ENCODE results near the gene MZT2B.
"Not testable (repeated sequence)": the region's sequence is repeated elsewhere in the genome, so short reads cannot be mapped to it uniquely, and the experiment has no call there.

MZT2B gene

GRCh38 chr2:130152816-130153595, 29.1 kb upstream of the MZT2B start:
- TF ChIP-seq CTCF (IDR thresholded peaks at IDR 0.05), result no peak
- no peaks in the 10 kb centered on the region for H3K27me3 ChIP-seq
- no peak overlapping the region for H3K4me3 ChIP-seq
- H3K9me3 ChIP-seq, result no peaks in the 10 kb centered on the region
- no peaks in the 10 kb centered on the region for H3K4me1 ChIP-seq
- H3K27ac ChIP-seq, result no peak overlapping the region
- peaks cover 25 to 59% (median 39%) of the 10 kb centered on the region in 3 donors for H3K36me3 ChIP-seq
- intact Hi-C loops (cut with DNase I; ENCODE audit: low total_unique reads), result no loop called here
- DNase-seq, result no peak

- intact Hi-C loops (cut with DNase I; ENCODE audit: low total_unique reads); H3K4me3 ChIP-seq; H3K27me3 ChIP-seq; H3K9me3 ChIP-seq; DNase-seq; H3K27ac ChIP-seq; H3K4me1 ChIP-seq: not testable (repeated sequence)
- peaks cover 25 to 67% (median 44%) of the 10 kb centered on the region in 3 donors for H3K36me3 ChIP-seq
Observed at GRCh38 chr2:130153721-130154422, 28.2 kb upstream of the MZT2B start.

- intact Hi-C loops (cut with DNase I; ENCODE audit: low total_unique reads); H3K27ac ChIP-seq; H3K27me3 ChIP-seq; DNase-seq; H3K4me1 ChIP-seq; H3K9me3 ChIP-seq; H3K4me3 ChIP-seq: not testable (repeated sequence)
- peaks cover 25 to 72% (median 49%) of the 10 kb centered on the region in 3 donors for H3K36me3 ChIP-seq
Observed at GRCh38 chr2:130154423-130154770, 27.7 kb upstream of the MZT2B start.

- Histone ChIP-seq H3K27ac (no peak overlapping the region), H3K27me3 (no peaks in the 10 kb centered on the region), H3K36me3 (peaks cover 29 to 79% (median 54%) of the 10 kb centered on the region in 3 donors), H3K4me1 (no peaks in the 10 kb centered on the region), H3K9me3 (no peaks in the 10 kb centered on the region), H3K4me3 (no peak overlapping the region)
- no peak for DNase-seq
- no peak for TF ChIP-seq CTCF (IDR thresholded peaks at IDR 0.05)
- intact Hi-C loops (cut with DNase I; ENCODE audit: low total_unique reads), result no loop called here
Observed at GRCh38 chr2:130154773-130155765, 27.0 kb upstream of the MZT2B start.

GRCh38 chr2:130155956-130156623, 26.0 kb upstream of the MZT2B start:
- H3K4me1 ChIP-seq; H3K4me3 ChIP-seq; H3K9me3 ChIP-seq; intact Hi-C loops (cut with DNase I; ENCODE audit: low total_unique reads); H3K27ac ChIP-seq; H3K27me3 ChIP-seq; DNase-seq: not testable (repeated sequence)
- peaks cover 32 to 89% (median 59%) of the 10 kb centered on the region in 3 donors for H3K36me3 ChIP-seq

GRCh38 chr2:130156624-130157004, 25.4 kb upstream of the MZT2B start:
- Histone ChIP-seq H3K4me3 (no peak overlapping the region), H3K4me1 (no peaks in the 10 kb centered on the region), H3K36me3 (peaks cover 32 to 95% (median 64%) of the 10 kb centered on the region in 3 donors), H3K9me3 (no peaks in the 10 kb centered on the region), H3K27me3 (no peaks in the 10 kb centered on the region), H3K27ac (no peak overlapping the region)
- TF ChIP-seq CTCF (IDR thresholded peaks at IDR 0.05), result no peak
- intact Hi-C loops (cut with DNase I; ENCODE audit: low total_unique reads), result no loop called here
- DNase-seq, result no peak

GRCh38 chr2:130157354-130157753, 24.7 kb upstream of the MZT2B start:
- intact Hi-C loops (cut with DNase I; ENCODE audit: low total_unique reads); H3K27me3 ChIP-seq; H3K4me1 ChIP-seq; H3K9me3 ChIP-seq; H3K4me3 ChIP-seq; H3K27ac ChIP-seq; DNase-seq: not testable (repeated sequence)
- peaks cover 27 to 94% (median 62%) of the 10 kb centered on the region in 3 donors for H3K36me3 ChIP-seq

GRCh38 chr2:130157825-130158514, 24.1 kb upstream of the MZT2B start:
- H3K36me3 ChIP-seq, result peaks cover 26 to 94% (median 62%) of the 10 kb centered on the region in 3 donors
- H3K9me3 ChIP-seq; H3K4me3 ChIP-seq; H3K27ac ChIP-seq; H3K4me1 ChIP-seq; DNase-seq; H3K27me3 ChIP-seq; intact Hi-C loops (cut with DNase I; ENCODE audit: low total_unique reads): not testable (repeated sequence)
